Parathyroid adenoma (tissue), 2 donors: ENCODE measurements around the gene TRABD2B.

Source experiments
- H2AFZ ChIP-seq: fragments of 300-600 bp; sonication (generic); one replicate; pipeline ENCODE4 v1.7.0; 2017; ENCODE audit warnings: antibody characterized with exemption, mild to moderate bottlenecking
- H3K27ac ChIP-seq: fragments of 300-600 bp; sonication (generic); one replicate; pipeline ENCODE4 v1.7.0; 2017
- H3K27me3 ChIP-seq: fragments of 300-600 bp; sonication (generic); one replicate; pipeline ENCODE4 v1.7.0; 2017; ENCODE audit warnings: low read length; ENCODE audit not compliant: control insufficient read depth, insufficient read depth
- H3K36me3 ChIP-seq: fragments of 300-600 bp; sonication (generic); one replicate; pipeline ENCODE4 v1.7.0; 2017; ENCODE audit warnings: low read length; ENCODE audit not compliant: control insufficient read depth, insufficient read depth
- H3K4me1 ChIP-seq: fragments of 300-600 bp; sonication (generic); one replicate; pipeline ENCODE4 v1.7.0; 2017; ENCODE audit warnings: control low read depth
- H3K4me2 ChIP-seq: fragments of 300-600 bp; sonication (generic); one replicate; pipeline ENCODE4 v1.7.0; 2017; ENCODE audit warnings: low read length
- H3K4me3 ChIP-seq: fragments of 300-600 bp; sonication (generic); one replicate; pipeline ENCODE4 v1.7.0; 2017; ENCODE audit warnings: low read depth, low read length
- H3K79me2 ChIP-seq: fragments of 300-600 bp; sonication (generic); one replicate; pipeline ENCODE4 v1.7.0; 2017; ENCODE audit warnings: control low read depth
- H3K9ac ChIP-seq: fragments of 300-600 bp; sonication (generic); one replicate; pipeline ENCODE4 v1.7.0; 2017; ENCODE audit warnings: mild to moderate bottlenecking
- H3K9me3 ChIP-seq: fragments of 300-600 bp; sonication (generic); one replicate; pipeline ENCODE4 v1.7.0; 2017; ENCODE audit warnings: low read length; ENCODE audit not compliant: control insufficient read depth
- TF ChIP-seq, protein P1 (sequence below): fragments of 300-600 bp; sonication (generic); IDR thresholded peaks from one replicate; pipeline ENCODE4 v1.7.0; 2017; ENCODE audit warnings: antibody characterized with exemption, mild to moderate bottlenecking
- donor health status: primary hyperparathyroidism.

TRABD2B gene

DNA sequence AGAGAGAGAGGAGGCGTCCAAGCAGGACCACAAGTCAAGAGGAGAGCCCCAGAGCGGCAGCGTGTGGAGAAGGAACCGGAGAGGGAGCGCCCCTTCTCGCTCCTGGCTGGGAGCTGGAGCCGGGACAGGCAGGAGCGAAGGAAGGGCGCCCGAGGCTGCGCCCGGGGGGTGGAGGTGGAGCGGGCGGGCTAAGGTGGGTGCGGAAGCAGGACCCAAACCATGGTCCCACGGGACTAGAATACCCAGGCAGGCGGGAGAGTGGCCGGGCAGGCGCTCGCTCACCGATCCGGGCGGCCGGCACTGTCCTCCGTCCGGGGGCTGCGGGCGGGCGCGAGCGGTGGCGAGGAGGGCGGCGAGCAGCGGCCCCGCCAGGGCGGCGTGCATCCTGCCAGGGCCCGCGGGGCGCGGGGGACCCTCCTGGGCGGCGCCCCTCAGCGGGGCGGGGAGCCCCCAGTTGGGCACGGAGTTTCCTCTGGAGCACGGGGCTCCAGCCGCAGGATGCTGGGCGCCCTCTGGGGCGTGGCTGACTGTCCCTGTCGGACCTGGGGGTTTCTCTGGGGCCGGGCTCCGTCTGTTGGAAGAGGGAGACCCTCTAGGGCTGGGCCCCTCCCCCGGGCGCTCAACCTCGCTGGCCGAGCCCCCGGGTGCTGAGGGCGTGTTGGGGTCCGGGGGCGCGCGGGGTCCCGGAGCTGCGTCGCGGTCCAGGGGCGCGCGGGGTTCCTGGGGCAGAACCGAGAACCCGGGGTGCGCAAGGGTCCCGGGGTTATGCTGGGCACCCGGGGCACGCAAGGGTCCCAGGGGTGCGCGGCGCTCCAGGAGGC is 569 bp downstream of the TRABD2B start:
- Histone ChIP-seq H3K4me1 (no peaks in the 10 kb centered on the region), H3K36me3 (no peaks in the 10 kb centered on the region), H2AFZ (peak overlapping the region; percentile 46), H3K4me2 (peak overlapping the region; percentile 59), H3K9ac (no peak overlapping the region), H3K4me3 (no peak overlapping the region), H3K9me3 (no peaks in the 10 kb centered on the region), H3K79me2 (no peaks in the 10 kb centered on the region), H3K27me3 (peaks cover 3% of the 10 kb centered on the region), H3K27ac (no peak overlapping the region)
- TF ChIP-seq, protein P1, sequence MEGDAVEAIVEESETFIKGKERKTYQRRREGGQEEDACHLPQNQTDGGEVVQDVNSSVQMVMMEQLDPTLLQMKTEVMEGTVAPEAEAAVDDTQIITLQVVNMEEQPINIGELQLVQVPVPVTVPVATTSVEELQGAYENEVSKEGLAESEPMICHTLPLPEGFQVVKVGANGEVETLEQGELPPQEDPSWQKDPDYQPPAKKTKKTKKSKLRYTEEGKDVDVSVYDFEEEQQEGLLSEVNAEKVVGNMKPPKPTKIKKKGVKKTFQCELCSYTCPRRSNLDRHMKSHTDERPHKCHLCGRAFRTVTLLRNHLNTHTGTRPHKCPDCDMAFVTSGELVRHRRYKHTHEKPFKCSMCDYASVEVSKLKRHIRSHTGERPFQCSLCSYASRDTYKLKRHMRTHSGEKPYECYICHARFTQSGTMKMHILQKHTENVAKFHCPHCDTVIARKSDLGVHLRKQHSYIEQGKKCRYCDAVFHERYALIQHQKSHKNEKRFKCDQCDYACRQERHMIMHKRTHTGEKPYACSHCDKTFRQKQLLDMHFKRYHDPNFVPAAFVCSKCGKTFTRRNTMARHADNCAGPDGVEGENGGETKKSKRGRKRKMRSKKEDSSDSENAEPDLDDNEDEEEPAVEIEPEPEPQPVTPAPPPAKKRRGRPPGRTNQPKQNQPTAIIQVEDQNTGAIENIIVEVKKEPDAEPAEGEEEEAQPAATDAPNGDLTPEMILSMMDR, result no peak

DNA sequence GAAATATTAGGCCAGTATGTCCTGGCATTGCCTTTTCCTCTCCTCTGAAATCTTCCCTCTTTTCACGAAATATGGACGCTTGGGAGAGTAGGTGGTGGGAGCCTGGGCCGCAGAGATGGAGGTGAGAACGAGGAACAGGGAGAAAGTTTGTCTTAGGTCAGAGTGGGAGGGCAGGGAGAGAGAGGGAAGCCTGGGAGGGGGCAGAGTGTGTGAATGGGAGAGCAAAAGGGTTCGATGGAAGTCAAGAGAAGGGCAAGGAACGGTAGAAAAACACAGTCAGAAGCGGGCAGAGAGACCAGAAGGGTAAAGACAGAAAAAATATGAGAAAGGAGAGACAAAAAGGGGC is 1.2 kb downstream of the TRABD2B start:
- Histone ChIP-seq H2AFZ (no peak overlapping the region), H3K4me2 (no peak overlapping the region), H3K27ac (no peak overlapping the region), H3K4me1 (no peaks in the 10 kb centered on the region), H3K9me3 (no peaks in the 10 kb centered on the region), H3K36me3 (no peaks in the 10 kb centered on the region), H3K9ac (no peak overlapping the region), H3K79me2 (no peaks in the 10 kb centered on the region), H3K27me3 (peaks cover 3% of the 10 kb centered on the region), H3K4me3 (no peak overlapping the region)
- TF ChIP-seq, protein P1, result no peak

DNA sequence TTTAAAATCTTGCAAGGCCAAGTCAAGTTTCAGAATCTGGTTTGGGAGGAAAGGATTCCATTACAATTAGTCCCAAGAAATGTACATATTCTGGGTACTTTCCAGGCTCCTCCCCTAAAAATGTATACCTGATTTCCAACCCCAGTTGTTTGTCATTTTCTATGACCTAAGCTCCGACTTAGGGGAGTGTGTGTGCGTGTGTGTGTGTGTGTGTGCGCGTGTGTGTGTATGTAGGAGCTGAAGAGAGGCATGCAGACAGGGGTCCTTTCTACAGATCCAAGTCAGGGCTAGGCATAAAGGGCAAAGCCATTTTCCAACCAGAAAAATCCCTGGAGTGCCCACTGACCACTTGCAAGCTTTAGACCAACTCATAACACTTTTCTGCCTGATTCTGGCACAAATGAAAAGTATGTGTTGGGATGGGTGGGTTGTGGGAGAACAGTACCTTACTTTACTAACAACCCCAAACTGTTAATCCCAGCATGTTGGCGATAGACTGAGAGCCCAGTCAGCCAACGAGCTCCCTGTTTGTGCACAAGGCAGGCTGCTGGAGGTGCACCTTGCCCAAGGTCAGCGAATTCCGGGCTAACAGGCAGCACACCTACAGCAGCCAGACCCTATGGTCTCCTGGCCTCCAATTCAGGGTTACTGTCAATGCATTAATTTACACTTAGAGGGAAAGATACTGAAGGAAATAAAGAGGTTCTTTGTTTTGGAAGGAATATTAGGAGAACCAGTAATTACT is 1.7 kb downstream of the TRABD2B start:
- Histone ChIP-seq H3K36me3 (no peaks in the 10 kb centered on the region), H3K9me3 (no peaks in the 10 kb centered on the region), H3K4me1 (no peaks in the 10 kb centered on the region), H3K4me2 (no peak overlapping the region), H3K79me2 (no peaks in the 10 kb centered on the region), H3K9ac (no peak overlapping the region), H2AFZ (no peak overlapping the region), H3K27me3 (peaks cover 3% of the 10 kb centered on the region), H3K4me3 (no peak overlapping the region), H3K27ac (no peak overlapping the region)
- TF ChIP-seq, protein P1, result no peak

DNA sequence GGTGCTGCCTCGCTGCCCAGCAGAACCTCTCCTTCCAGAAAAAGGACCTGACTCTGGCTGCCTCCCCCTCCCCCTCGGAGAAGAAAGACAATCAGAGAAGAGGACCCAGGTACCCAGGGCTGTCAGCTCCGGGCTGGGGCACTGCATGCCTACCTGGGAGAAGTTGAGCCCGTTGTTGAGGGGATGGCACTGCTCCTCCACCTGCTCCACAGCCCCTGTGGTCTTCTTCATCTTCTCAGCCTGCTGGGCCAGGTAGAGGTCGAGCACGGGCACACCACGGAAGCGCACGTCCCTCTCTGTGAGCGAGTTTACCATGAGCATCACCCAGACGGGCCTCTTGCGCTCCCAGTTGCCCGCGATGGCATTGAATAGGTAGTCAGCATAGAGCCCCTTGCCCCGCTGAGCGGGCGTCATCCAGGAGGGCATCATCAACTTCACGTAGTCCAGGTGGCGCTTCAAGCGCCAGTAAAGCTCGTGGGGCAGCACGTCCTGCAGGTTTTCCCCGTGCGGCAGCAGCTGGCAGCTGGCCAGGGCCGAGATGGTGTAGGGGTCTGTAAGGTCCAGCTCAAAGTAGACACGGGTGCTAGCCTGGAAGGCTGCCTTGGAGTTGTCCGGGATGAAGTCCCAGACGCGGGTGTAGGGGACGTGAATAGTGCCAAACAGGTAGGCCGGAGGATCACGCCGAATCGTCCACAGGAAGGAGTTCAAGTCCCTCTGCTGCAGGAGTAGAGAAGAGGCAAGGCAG is 3.1 kb downstream of the TRABD2B start:
- Histone ChIP-seq H3K79me2 (no peaks in the 10 kb centered on the region), H3K27me3 (peaks cover 3% of the 10 kb centered on the region), H3K9me3 (no peaks in the 10 kb centered on the region), H3K36me3 (no peaks in the 10 kb centered on the region), H3K27ac (no peak overlapping the region), H3K4me3 (no peak overlapping the region), H2AFZ (no peak overlapping the region), H3K4me2 (no peak overlapping the region), H3K9ac (no peak overlapping the region), H3K4me1 (no peaks in the 10 kb centered on the region)
- TF ChIP-seq, protein P1, result no peak
